CD4-positive, CD25-positive, alpha-beta regulatory T cell (primary cell): Measurements from ENCODE around the gene BICRAL. TPM values are rescaled to one million over a fixed set of nuclear protein-coding genes. Genes with fewer than 3 reads are reported as not detected.
"Not testable (repeated sequence)": the region's sequence is repeated elsewhere in the genome, so short reads cannot be mapped to it uniquely, and the experiment has no call there.

Experiments
- ATAC-seq, 2 donors: fragments of 150-1000 bp; cut with Tn5 transposase; one replicate each; pipeline ENCODE4 v1.10.0; 2021; ENCODE audit warnings: low read depth in 2 of 2, moderate number of reproducible peaks in 2 of 2, moderate library complexity in 1 of 2
- DNase-seq, 3 donors: peaks; one replicate each; pipeline versions ENCODE4 v3.0.0 to v3.0.0-alpha.2; 2012 to 2022; ENCODE audit warnings: mixed read lengths in 1 of 3
- H3K27ac ChIP-seq: one replicate; pipeline ENCODE4 v1.7.0; 2013; ENCODE audit warnings: mild to moderate bottlenecking, low read length; ENCODE audit not compliant: insufficient read depth, poor library complexity, severe bottlenecking
- H3K27me3 ChIP-seq: one replicate; pipeline ENCODE4 v1.7.0; 2013; ENCODE audit warnings: low read length; ENCODE audit not compliant: control insufficient read depth, insufficient read depth
- H3K36me3 ChIP-seq: one replicate; pipeline ENCODE4 v1.7.0; 2013; ENCODE audit warnings: mild to moderate bottlenecking, low read length, moderate library complexity; ENCODE audit not compliant: control insufficient read depth, insufficient read depth
- H3K4me1 ChIP-seq: 2 replicates; pipeline ENCODE4 v1.7.0; 2013; ENCODE audit warnings: mild to moderate bottlenecking, low read length; ENCODE audit not compliant: insufficient read depth, control insufficient read depth, poor library complexity, severe bottlenecking
- H3K4me3 ChIP-seq: one replicate; pipeline ENCODE4 v1.7.0; 2013; ENCODE audit warnings: low read depth, mild to moderate bottlenecking, low read length, moderate library complexity
- H3K9me3 ChIP-seq, 2 experiments: 1 replicate in 1 of 2; 2 replicates in 1 of 2; pipeline ENCODE4 v1.7.0; 2013; ENCODE audit warnings: low read length in 2 of 2, mild to moderate bottlenecking in 1 of 2, moderate library complexity in 1 of 2; ENCODE audit not compliant: control insufficient read depth in 2 of 2
- H3K27ac Mint-ChIP-seq, 3 donors: one replicate each; pipeline ENCODE4 v1.8.0; 2020 to 2022; ENCODE audit warnings: mild to moderate bottlenecking in 3 of 3, mixed read lengths in 3 of 3, moderate library complexity in 2 of 3
- H3K27me3 Mint-ChIP-seq: one replicate; pipeline ENCODE4 v1.8.0; 2022; ENCODE audit warnings: mild to moderate bottlenecking, mixed read lengths
- H3K36me3 Mint-ChIP-seq: one replicate; pipeline ENCODE4 v1.8.0; 2020; ENCODE audit warnings: mixed read lengths
- H3K4me1 Mint-ChIP-seq, 4 donors: one replicate each; pipeline ENCODE4 v1.8.0; 2020 to 2022; ENCODE audit warnings: mixed read lengths in 4 of 4, mild to moderate bottlenecking in 1 of 4
- H3K4me3 Mint-ChIP-seq, 4 donors: one replicate each; pipeline ENCODE4 v1.8.0; 2020 to 2022; ENCODE audit warnings: mild to moderate bottlenecking in 4 of 4, mixed read lengths in 4 of 4, moderate library complexity in 3 of 4
- H3K9me3 Mint-ChIP-seq, 7 donors: one replicate each; pipeline ENCODE4 v1.8.0; 2020 to 2022; ENCODE audit warnings: mixed read lengths in 7 of 7, mild to moderate bottlenecking in 3 of 7, moderate library complexity in 2 of 7
- polyA plus RNA-seq, 4 donors: library from polyadenylated mRNA; unstranded; fragments of 300-500 nt; fragmentation: Illumina TruSeq; gene quantifications; one replicate each; pipeline ENCODE4 v1.2.3, GENCODE V29; 2021
- total RNA-seq: library from RNA; stranded (reverse); gene quantifications from one replicate; pipeline ENCODE4 v1.2.3, GENCODE V29; 2022

BICRAL gene
- total and polyA plus RNA-seq, 5 donors from 2014 or later = 3.3 to 47.0 (median 3.4) TPM

DNA sequence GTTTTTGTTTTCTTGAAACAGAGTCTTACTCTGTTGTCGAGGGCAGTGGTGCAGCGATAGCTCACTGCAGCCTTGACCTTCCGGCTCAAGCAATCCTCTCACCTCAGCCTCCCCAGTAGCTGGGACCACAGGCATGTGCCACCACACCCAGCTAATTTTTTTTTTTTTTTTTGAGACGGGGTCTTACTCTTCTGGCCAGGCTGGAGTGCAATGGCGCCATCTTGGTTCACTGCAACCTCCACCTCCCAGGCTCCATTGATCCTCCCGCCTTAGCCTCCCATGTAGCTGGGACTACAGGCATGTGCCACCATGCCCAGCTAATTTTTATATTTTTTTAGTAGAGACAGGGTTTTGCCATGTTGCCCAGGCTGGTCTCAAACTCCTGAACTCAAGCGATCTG lies 24.5 kb downstream of the BICRAL start:
- peaks cover 13% of the 10 kb centered on the region for H3K36me3 Mint-ChIP-seq
- DNase-seq, H3K27ac ChIP-seq, H3K27me3 Mint-ChIP-seq, H3K4me1 ChIP-seq, H3K9me3 Mint-ChIP-seq, H3K4me3 Mint-ChIP-seq, H3K27me3 ChIP-seq, ATAC-seq, H3K36me3 ChIP-seq, H3K4me3 ChIP-seq, H3K9me3 ChIP-seq: not testable (repeated sequence)
- H3K4me1 Mint-ChIP-seq = peaks cover 17 to 38% (median 26%) of the 10 kb centered on the region in 4 donors
- peak overlapping the region in 1 of 3 donors; percentile 56 for H3K27ac Mint-ChIP-seq

DNA sequence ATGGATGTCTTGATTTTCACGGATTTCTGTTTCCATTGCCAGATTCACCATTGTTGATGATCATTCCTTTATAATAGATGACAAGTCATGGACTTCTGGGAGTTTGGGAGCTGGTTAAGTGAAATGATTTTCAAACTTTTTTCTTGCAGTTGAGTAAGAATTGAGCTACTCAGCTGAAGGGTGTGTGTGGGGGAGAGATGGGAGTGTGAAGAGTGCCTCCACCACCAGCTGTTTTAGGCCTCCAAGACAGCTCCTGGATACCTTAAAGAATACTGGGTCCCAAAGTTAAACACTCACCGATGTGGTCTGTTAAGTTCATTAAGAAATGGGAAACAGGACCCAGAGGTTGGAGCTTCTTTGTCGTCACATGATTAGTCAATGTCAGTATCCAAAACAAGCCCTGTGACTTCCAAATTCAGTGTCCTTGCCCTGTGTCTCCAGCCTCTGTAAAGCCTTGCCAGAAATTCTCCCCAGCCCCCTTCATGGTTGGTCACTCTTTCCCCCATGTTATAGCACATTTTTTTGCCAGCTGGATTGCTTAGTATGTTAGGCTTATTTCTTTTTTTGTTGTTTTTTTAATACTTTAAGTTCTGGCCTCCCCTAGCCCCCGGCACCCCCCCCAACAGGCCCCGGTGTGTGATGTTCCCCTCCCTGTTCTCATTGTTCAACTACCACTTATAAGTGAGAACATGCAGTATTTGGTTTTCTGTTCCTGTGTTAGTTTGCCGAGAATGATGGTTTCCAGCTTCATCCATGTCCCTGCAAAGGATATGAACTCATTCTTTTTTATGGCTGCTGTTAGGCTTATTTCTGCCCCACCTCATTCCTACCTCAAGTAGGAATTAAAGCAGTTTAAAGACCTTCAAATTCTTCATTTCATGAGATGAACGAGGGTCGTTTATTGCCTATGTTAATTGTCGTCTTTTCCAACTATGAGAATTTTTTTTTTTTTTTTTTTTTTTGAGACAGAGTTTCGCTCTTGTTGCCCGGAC lies 26.9 kb downstream of the BICRAL start:
- H3K4me3 ChIP-seq = no peak overlapping the region
- no peak overlapping the region for H3K4me3 Mint-ChIP-seq
- peak overlapping the region in 1 of 3 donors; percentile 72 for H3K27ac Mint-ChIP-seq
- peaks cover 23 to 40% (median 30%) of the 10 kb centered on the region in 4 donors for H3K4me1 Mint-ChIP-seq
- no peaks in the 10 kb centered on the region for H3K27me3 Mint-ChIP-seq
- H3K4me1 ChIP-seq = peaks cover 5% of the 10 kb centered on the region
- no peaks in the 10 kb centered on the region for H3K9me3 Mint-ChIP-seq
- ATAC-seq (no peak), DNase-seq (no peak)
- no peak overlapping the region for H3K27ac ChIP-seq
- H3K36me3 ChIP-seq = peaks cover 8% of the 10 kb centered on the region
- no peaks in the 10 kb centered on the region for H3K27me3 ChIP-seq
- H3K9me3 ChIP-seq = no peaks in the 10 kb centered on the region
- peaks cover 21% of the 10 kb centered on the region for H3K36me3 Mint-ChIP-seq

DNA sequence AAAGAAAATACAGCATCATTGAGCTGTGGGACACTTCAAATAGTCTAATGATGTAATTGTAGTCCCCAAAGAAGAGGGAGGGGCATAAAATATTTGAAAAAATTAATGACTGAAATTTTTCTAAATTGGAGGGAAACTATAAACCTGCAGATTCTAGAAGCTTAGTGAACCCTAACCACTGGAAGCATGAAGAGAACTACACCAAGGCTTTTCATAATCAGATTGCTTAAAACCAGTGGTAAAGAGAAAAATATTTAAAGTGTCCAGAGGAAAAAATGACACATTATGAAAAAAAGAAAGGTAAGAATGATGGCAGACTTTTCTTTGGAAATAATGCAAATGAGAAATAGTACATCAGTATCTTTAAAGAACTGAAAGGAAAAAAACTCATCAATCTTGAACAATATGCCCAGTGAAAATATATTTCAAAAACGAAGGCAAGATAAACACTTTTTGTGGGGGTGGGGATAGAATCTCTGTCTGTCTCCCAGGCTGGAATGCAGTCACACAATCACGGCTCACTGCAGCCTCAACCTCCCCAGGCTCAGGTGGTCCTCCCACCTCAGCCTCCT lies 31.3 kb downstream of the BICRAL start:
- Mint-ChIP-seq H3K36me3 (peaks cover 21% of the 10 kb centered on the region), H3K4me3 (no peak overlapping the region), H3K4me1 (peaks cover 17 to 35% (median 27%) of the 10 kb centered on the region in 4 donors), H3K27ac (peak overlapping the region in 2 of 3 donors; percentile 76 to 78), H3K27me3 (no peaks in the 10 kb centered on the region), H3K9me3 (no peaks in the 10 kb centered on the region)
- peaks cover 8% of the 10 kb centered on the region for H3K36me3 ChIP-seq
- H3K9me3 ChIP-seq = no peaks in the 10 kb centered on the region
- no peaks in the 10 kb centered on the region for H3K27me3 ChIP-seq
- DNase-seq = no peak
- ATAC-seq = no peak
- peak overlapping the region; percentile 5 for H3K27ac ChIP-seq
- H3K4me1 ChIP-seq = peaks cover 5% of the 10 kb centered on the region
- H3K4me3 ChIP-seq = no peak overlapping the region

DNA sequence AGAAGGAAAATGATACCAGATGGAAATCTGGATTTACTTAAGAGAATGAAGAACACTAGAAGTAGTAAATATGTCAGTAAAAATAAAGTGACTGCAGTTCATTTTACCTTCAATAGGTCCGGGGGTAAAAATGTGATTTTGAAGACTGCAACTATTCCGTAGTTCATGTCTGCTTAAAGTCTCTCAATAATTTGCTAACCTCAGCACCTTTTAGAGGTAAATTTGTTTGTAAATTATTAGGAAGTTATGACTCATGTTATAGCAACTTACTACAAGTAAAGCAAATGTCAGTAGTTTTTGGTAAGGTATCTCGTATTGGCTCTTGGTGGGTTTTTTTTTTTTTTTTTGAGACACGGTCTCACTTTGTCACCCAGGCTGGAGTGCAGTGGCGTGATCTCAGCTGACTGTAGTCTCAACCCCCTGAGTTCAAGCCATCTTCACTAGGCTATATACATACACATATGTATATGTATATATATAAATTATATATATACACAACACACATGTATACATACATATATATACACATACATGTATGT lies 32.1 kb downstream of the BICRAL start:
- peak; percentile 37 to 55 for ATAC-seq
- peaks cover 16 to 36% (median 29%) of the 10 kb centered on the region in 4 donors for H3K4me1 Mint-ChIP-seq
- H3K36me3 ChIP-seq = peaks cover 8% of the 10 kb centered on the region

DNA sequence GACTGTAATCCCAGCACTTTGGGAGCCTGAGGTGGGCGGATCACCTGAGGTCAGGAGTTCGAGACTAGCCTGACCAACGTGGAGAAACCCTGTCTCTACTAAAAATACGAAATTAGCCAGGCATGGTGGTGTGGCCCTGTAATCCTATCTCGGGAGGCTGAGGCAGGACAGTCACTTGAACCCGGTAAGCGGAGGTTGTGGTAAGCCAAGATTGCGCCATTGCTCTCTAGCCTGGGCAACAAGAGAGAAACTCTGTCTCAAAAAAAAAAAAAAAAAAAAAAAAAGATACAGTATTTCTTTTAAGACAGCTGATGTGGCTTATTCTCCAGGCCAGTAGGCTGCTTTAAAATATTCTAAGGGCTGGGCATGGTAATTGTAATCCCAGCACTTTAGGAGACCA lies 33.9 kb downstream of the BICRAL start:
- H3K4me3 ChIP-seq, H3K27me3 Mint-ChIP-seq, H3K27ac ChIP-seq, H3K9me3 ChIP-seq, H3K36me3 ChIP-seq, DNase-seq, H3K27me3 ChIP-seq, H3K27ac Mint-ChIP-seq, ATAC-seq, H3K9me3 Mint-ChIP-seq, H3K4me3 Mint-ChIP-seq: not testable (repeated sequence)
- Mint-ChIP-seq H3K36me3 (peaks cover 20% of the 10 kb centered on the region), H3K4me1 (peaks cover 24 to 47% (median 38%) of the 10 kb centered on the region in 4 donors)
- peaks cover 12% of the 10 kb centered on the region for H3K4me1 ChIP-seq

More for the DNA sequence above, 32.1 kb downstream of the BICRAL start:
- peak overlapping the region in 2 of 3 donors; percentile 72 to 78 for H3K27ac Mint-ChIP-seq
- Histone ChIP-seq H3K4me1 (peaks cover 5% of the 10 kb centered on the region), H3K27me3 (no peaks in the 10 kb centered on the region), H3K27ac (no peak overlapping the region), H3K4me3 (peak overlapping the region; percentile 30), H3K9me3 (no peaks in the 10 kb centered on the region)
- no peak for DNase-seq
- H3K27me3 Mint-ChIP-seq = no peaks in the 10 kb centered on the region
- H3K4me3 Mint-ChIP-seq = peak overlapping the region in 2 of 4 donors; percentile 22 to 33
- peaks cover 17% of the 10 kb centered on the region for H3K36me3 Mint-ChIP-seq
- H3K9me3 Mint-ChIP-seq = no peaks in the 10 kb centered on the region

DNA sequence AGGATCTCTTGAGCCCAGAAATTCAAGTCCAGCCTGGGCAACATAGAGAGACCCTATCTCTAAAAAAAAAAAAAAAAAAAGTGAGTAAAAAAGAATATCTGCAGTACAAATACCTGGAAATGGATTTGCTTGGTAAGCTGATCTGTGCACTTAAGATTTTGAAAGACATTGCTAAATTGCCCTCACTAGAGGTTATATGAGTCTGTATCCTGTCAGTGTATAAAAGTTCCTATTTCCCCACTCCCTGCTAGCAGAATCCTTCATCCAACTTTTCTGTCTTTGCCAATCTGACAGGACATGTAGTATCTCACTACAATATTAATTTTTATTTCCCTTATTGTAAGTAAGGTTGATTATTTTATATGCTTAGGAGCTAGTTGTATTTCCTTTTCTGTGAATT lies 36.1 kb downstream of the BICRAL start:
- no peak for ATAC-seq
- no peak overlapping the region for H3K27ac ChIP-seq
- H3K36me3 ChIP-seq = peaks cover 12% of the 10 kb centered on the region
- Mint-ChIP-seq H3K4me1 (peaks cover 23 to 46% (median 42%) of the 10 kb centered on the region in 4 donors), H3K9me3 (no peaks in the 10 kb centered on the region), H3K4me3 (no peak overlapping the region), H3K27ac (no peak overlapping the region), H3K27me3 (no peaks in the 10 kb centered on the region), H3K36me3 (peaks cover 7% of the 10 kb centered on the region)
- no peak overlapping the region for H3K4me3 ChIP-seq
- no peaks in the 10 kb centered on the region for H3K9me3 ChIP-seq
- no peaks in the 10 kb centered on the region for H3K27me3 ChIP-seq
- peaks cover 10% of the 10 kb centered on the region for H3K4me1 ChIP-seq
- DNase-seq = no peak

DNA sequence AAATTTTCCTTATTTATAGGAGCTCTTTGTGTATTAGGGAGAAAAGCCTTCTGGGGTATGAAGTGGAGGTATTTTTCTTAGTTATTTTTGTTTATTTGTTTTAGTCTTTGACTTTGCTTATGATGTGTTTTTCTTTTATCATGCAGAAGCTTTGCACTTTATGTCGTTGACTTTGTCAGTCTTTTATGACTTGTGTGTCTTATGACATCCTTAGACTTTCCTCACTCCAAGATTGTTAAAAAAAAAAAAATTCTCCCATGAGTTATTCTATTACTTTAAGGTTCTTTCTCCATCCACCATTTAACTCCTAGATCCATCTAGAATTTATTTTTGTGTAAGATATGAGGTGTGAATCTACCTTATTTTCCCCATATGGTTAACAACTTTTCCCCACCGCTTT lies 36.6 kb downstream of the BICRAL start:
- H3K27me3 Mint-ChIP-seq = no peaks in the 10 kb centered on the region
- Histone ChIP-seq H3K27me3 (no peaks in the 10 kb centered on the region), H3K36me3 (peaks cover 17% of the 10 kb centered on the region), H3K9me3 (no peaks in the 10 kb centered on the region), H3K4me1 (peaks cover 7% of the 10 kb centered on the region), H3K27ac (no peak overlapping the region), H3K4me3 (no peak overlapping the region)
- no peaks in the 10 kb centered on the region for H3K9me3 Mint-ChIP-seq
- no peak overlapping the region for H3K4me3 Mint-ChIP-seq
- H3K36me3 Mint-ChIP-seq = peaks cover 7% of the 10 kb centered on the region
- H3K27ac Mint-ChIP-seq = peak overlapping the region; percentile 44 to 65 (median 53)
- peaks cover 20 to 42% (median 37%) of the 10 kb centered on the region in 4 donors for H3K4me1 Mint-ChIP-seq
- no peak for DNase-seq
- no peak for ATAC-seq
